H1 (cell line): ENCODE measurements around the gene GLTPD2.

Experiments
- CEBPB ChIP-seq: IDR thresholded peaks from 2 replicates; pipeline ENCODE4 v1.6.1; 2012; ENCODE audit warnings: low read depth, low read length
- CHD2 ChIP-seq: IDR thresholded peaks from 2 replicates; pipeline ENCODE4 v1.6.1; 2012; ENCODE audit warnings: low read length, improper control_type of control experiment
- CREB1 ChIP-seq: IDR thresholded peaks from 2 replicates; pipeline ENCODE4 v1.6.1; 2012; ENCODE audit warnings: inconsistent platforms
- CTCF ChIP-seq, 3 experiments: IDR thresholded peaks; 1 replicate in 2 of 3; 2 replicates in 1 of 3; pipeline versions ENCODE4 v1.5.1 to v1.6.1; 2011; ENCODE audit warnings: low read length in 3 of 3, mild to moderate bottlenecking in 3 of 3, inconsistent platforms in 2 of 3, low read depth in 1 of 3, moderate library complexity in 1 of 3; ENCODE audit not compliant: insufficient read depth in 1 of 3; ENCODE audit errors: control extremely low read depth in 1 of 3
- HDAC2 ChIP-seq, 2 experiments: fragments of 300-600 bp in 1 of 2; sonication (generic) in 1 of 2; IDR thresholded peaks; 2 replicates each; pipeline ENCODE4 v1.6.1; 2011 to 2012; ENCODE audit warnings: low read depth in 2 of 2, low read length in 2 of 2, mild to moderate bottlenecking in 2 of 2, moderate library complexity in 2 of 2, borderline replicate concordance in 1 of 2, inconsistent platforms in 1 of 2
- MAX ChIP-seq: IDR thresholded peaks from 2 replicates; pipeline ENCODE4 v1.6.1; 2012; ENCODE audit warnings: inconsistent platforms
- POLR2AphosphoS5 ChIP-seq: IDR thresholded peaks from 2 replicates; pipeline ENCODE4 v1.6.1; 2011; ENCODE audit warnings: low read depth, low read length
- RAD21 ChIP-seq, 2 experiments: IDR thresholded peaks in 1 of 2; conservative IDR thresholded peaks in 1 of 2; 2 replicates each; pipeline ENCODE4 v1.6.1; 2011; ENCODE audit warnings: low read depth in 2 of 2, low read length in 2 of 2, improper control_type of control experiment in 1 of 2, inconsistent platforms in 1 of 2, mild to moderate bottlenecking in 1 of 2, moderate library complexity in 1 of 2
- RBBP5 ChIP-seq: IDR thresholded peaks from 2 replicates; pipeline ENCODE4 v1.7.1; 2012; ENCODE audit warnings: low read depth, mild to moderate bottlenecking, inconsistent platforms, low read length, moderate library complexity, borderline replicate concordance
- SIN3A ChIP-seq, 2 experiments: IDR thresholded peaks in 1 of 2; conservative IDR thresholded peaks in 1 of 2; 2 replicates each; pipeline ENCODE4 v1.6.1; 2011 to 2012; ENCODE audit warnings: low read length in 2 of 2, improper control_type of control experiment in 1 of 2, low read depth in 1 of 2, mild to moderate bottlenecking in 1 of 2
- SP1 ChIP-seq: IDR thresholded peaks from 2 replicates; pipeline ENCODE4 v1.6.1; 2011; ENCODE audit warnings: low read depth, low read length
- YY1 ChIP-seq: IDR thresholded peaks from 2 replicates; pipeline ENCODE4 v1.6.1; 2011; ENCODE audit warnings: low read depth, mild to moderate bottlenecking, low read length

- TF ChIP-seq POLR2AphosphoS5 = no peak
- no peak for TF ChIP-seq CREB1
- no peak for TF ChIP-seq YY1
- no peak for TF ChIP-seq MAX
- no peak for TF ChIP-seq HDAC2 (IDR thresholded peaks at IDR 0.05; ENCODE audit: borderline replicate concordance in 1 of 2, low read depth in 2 of 2, low read length in 2 of 2)
- no peak for TF ChIP-seq CTCF (IDR thresholded peaks at IDR 0.05; ENCODE audit: control extremely low read depth in 1 of 3, insufficient read depth in 1 of 3, low read depth in 1 of 3, low read length in 3 of 3)
- no peak for TF ChIP-seq CEBPB
- TF ChIP-seq CHD2 = no peak
- no peak for TF ChIP-seq RBBP5
- no peak for TF ChIP-seq RAD21 (IDR thresholded peaks at IDR 0.05 in 1 of 2, conservative IDR thresholded peaks at IDR 0.05 in 1 of 2; ENCODE audit: low read depth in 2 of 2, low read length in 2 of 2)
- no peak for TF ChIP-seq SP1
- TF ChIP-seq SIN3A (conservative IDR thresholded peaks at IDR 0.05 in 1 of 2, IDR thresholded peaks at IDR 0.05 in 1 of 2; ENCODE audit: low read depth in 1 of 2, low read length in 2 of 2) = no peak
These were observed 40.9 kb upstream of the GLTPD2 start for GRCh38 chr17:4747847-4748246.
